Renal cortex interstitium (tissue), 11 donors: ENCODE data around the gene ATP5F1D. TPM values are rescaled to one million over a fixed set of nuclear protein-coding genes. Genes with fewer than 3 reads are reported as not detected.

Experiments
- DNase-seq, 11 donors: peaks; one replicate each; pipeline ENCODE4 v3.0.0-alpha.2; 2013; ENCODE audit warnings: low read depth in 9 of 11, low spot score in 4 of 11; ENCODE audit errors: extremely low read depth in 1 of 11
- polyA plus RNA-seq, 3 donors: library from polyadenylated mRNA; unstranded; fragments of 120-200 nt; gene quantifications; one replicate each; pipeline ENCODE4 v1.2.1, GENCODE V29; 2013; ENCODE audit not compliant: insufficient read length in 3 of 3

ATP5F1D gene
- polyA plus RNA-seq, 3 donors = 82.2 to 145 (median 129) TPM

DNA sequence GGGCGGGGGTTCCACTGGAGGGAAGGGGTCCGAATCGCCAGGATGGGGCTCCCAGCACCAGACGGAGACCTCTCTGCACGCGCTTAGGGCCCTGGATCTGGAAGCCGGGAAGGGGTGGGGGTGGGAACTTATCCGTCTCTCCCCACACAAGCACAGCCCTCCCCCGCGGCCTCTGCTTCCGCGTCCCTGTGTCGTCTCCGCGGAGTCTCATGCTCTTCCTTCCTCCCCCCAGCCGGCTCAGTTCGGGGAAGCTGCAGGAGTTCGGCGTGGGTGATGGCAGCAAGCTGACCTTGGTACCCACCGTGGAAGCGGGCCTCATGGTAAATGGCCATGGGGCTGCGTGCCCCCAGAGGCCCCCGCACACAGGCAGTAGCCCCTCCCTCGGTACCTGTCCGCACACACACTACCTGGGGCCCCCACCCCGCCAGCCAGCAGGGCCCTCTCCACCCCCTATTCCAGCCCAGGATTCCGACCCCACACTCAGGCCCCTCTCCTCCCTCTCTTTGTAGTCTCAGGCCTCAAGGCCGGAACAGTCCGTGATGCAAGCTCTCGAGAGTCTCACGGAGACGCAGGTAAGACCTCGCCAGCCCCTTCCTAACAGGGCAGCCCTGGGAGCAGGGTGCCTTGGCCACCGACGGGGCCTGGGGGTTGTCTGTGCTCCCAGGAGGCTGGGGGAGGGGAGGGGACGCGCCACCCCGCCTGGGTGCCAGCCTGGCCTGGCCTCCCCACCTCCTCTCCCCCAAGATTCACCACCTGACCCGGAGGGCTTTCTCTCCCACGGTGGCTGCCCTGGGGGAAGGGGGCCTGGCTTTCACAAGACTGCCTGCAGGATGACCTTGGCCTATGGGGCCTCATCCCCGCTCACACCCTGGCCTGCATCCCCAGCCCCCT, 10.0 kb downstream of the ATP5F1D start:
- DNase-seq = no peak

DNA sequence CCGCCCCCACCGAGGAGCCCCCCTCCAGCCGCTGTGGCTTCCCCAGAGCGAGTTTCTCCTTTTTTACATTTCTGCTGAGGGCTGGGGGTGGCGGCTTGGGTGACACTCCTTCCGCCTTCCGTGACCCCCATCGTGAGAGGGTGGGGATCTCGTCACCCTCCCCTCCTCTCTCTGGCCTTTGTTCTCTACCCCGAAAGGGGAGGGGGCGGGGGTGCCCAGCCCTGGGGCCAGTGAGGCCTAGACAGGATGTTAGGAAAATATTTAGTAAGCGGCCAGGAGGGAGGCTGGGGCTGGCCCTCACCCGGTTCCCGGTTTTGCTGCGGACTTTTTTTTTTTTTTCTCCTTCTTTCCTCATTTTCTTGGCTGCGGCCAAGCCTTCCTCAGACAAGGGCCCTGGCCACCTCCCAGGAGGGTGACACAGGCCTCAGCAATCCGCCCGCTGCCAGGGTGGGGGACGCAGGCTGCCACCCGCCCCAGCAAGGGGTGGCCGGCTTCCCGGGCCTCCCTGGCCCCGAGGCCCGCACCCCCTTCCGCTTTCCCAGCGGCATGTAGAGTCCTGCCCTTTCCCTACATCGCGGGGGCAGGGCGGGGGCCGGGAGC, 10.8 kb downstream of the ATP5F1D start:
- no peak for DNase-seq

DNA sequence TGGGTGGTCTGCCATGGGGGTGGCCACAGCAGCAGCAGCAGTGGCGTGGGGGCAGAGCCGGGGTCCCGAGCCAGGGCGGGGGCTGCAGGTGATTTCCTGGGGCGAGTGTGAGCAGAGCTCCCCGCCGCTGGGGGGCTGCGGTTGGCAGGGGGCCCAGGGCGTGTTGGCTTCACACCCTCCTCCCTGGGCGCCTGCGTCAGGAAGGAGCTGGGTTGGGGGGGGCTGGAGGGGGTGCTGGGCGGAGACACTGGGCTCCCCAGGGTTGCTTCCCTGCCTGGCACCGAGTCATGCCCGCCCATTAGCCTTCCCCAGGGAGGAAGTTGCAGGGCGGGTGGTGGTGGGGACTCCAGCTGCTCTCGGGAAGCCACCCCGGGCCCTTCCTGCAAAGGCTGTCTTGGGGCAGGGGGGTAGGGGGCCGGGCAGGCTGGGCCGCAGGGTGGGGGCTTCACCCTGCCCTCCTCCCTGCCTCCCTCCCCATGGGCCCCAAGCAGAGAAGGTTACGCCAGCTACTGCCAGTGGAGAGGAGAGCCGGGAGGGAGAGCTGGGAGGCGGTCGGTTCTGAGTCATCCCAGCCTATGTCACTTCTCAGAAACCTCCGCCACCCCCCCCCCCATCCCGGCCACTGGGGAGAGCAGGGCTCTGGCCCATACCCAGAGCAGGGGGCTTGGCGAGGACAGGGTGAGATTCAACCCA, 11.4 kb downstream of the ATP5F1D start:
- no peak for DNase-seq

DNA sequence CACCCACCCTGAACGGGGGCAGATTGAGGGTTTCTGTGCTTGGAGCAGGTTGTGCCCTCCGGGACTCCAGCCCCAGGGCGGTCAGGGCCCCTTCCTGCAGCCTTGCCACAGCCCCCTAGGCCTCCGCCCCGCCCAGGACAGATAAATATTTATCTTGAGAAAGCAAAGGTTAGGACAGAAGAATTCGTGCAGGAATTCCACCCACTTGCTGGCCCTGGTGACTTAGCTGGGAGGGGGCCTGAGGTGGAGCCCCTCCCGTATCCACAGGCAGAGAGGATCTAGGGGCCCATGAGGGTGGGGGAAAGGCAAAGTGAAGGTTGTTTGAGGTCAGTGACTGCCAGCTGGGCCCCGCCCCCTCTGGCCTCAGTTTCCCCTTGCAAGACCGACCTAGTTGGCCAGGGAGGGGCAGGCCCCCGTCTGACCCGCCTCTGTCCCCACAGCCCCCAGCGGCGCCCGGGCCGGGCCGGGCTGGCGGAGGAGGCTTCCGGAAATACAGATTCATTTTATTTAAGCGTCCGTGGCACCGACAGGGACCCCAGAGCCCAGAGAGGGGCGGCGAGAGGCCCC, 12.0 kb downstream of the ATP5F1D start:
- DNase-seq = no peak

DNA sequence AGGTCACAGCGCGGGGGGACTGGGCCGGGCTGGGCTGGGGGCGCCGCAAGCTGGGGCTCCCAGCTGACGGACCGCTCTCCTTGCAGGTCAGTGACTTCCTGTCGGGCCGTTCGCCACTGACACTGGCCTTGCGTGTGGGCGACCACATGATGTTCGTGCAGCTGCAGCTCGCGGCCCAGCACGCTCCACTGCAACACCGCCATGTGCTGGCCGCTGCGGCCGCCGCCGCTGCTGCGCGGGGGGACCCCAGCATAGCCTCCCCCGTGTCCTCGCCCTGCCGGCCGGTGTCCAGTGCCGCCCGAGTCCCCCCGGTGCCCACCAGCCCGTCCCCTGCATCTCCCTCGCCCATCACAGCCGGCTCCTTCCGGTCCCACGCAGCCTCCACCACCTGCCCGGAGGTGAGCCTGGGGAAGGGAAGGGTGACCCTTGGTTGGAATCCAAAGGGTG, 12.6 kb downstream of the ATP5F1D start:
- DNase-seq = no peak

DNA sequence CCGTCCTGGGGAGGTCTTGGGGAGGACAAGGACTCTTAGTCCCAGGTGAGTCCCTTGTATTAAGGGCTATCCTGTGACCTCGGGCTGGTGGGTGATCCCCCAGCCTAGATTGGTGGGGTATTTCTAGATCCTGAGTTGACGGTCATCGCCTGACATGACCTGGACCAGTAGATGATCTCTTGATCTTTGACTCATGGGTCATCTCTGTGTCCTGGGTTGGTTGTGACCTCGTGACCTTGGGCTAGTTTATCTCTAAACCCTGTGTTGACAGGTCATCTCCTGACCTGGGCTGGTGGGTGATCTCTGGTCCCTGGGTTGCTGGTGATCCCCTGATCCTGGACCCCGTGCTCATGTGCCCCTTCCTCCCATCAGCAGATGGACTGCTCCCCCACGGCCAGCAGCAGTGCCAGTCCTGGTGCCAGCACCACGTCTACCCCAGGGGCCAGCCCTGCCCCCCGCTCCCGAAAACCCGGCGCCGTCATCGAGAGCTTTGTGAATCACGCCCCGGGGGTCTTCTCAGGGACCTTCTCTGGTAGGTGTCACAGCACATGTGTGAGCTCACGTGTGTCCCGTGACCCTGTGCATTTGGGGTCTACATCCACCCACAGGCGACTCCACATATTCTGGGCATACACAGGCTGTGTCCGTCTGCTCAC, 13.1 kb downstream of the ATP5F1D start:
- no peak for DNase-seq

DNA sequence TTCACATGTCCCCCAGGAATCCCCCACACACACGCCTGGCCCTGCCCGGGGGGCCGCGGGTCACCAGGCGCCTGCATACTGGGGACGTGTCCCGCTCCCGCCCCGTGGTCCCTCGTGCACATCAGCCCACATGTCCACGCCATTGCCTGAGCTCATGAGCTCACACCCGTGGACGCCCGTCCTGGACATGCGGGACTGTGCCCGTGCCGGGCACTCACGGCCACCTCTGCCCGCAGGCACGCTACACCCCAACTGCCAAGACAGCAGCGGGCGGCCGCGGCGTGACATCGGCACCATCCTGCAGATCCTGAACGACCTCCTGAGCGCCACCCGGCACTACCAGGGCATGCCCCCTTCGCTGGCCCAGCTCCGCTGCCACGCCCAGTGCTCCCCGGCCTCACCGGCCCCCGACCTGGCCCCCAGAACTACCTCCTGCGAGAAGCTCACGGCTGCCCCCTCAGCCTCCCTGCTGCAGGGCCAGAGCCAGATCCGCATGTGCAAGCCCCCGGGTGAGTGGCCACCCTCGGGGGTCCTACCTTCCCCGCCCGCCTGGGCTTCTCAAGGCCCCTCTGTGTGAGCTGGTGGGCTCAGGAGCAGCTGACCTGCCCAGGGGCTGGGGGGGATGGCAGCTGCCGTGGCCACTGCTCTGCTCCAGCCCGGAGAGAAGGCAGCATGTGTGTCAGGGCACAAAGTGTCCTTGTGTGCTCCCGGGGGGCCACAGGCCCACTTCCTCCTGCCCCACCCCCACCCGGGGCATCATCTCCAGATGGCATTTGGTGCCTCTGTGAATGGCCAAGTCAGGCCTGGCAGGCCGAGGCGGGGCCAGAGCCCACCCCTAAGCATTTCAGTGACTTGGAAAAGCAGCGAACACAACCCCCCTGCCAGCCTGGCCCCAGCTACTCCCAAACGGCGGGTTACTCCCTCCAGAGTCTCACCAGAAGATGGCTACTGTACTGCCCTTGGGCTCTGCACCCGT, 13.9 kb downstream of the ATP5F1D start:
- no peak for DNase-seq

DNA sequence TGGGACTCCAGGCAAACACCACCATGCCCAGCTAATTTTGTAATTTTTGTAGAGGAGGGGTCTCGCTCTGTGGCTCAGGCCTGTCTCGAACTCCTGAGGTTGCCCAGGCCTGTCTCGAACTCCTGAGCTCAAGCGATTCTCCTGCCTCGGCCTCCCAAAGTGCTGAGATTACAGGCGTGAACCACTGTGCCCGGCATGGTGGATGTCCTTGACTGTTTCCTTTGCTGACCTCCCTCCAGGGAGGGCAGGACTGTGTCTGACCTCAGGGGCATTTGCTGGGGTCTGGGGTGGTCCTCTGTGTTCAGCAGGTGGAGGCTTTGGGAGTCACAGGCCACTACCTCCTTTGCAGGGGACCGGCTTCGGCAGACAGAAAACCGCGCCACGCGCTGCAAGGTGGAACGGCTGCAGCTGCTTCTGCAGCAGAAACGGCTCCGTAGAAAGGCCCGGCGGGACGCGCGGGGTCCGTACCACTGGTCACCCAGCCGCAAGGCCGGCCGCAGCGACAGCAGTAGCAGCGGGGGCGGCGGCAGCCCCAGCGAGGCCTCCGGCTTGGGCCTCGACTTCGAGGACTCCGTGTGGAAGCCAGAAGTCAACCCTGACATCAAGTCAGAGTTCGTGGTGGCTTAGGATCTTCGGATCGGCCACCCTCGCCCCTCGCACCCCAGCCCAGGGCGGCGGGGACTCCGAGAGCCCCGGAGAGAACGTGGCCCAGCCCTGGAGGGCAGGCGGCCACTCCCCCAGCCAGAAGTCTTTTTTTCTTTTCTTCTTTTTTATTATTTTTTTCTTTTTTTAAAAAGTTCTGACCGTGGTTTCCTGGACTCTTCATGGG, 15.3 kb downstream of the ATP5F1D start:
- no peak for DNase-seq

DNA sequence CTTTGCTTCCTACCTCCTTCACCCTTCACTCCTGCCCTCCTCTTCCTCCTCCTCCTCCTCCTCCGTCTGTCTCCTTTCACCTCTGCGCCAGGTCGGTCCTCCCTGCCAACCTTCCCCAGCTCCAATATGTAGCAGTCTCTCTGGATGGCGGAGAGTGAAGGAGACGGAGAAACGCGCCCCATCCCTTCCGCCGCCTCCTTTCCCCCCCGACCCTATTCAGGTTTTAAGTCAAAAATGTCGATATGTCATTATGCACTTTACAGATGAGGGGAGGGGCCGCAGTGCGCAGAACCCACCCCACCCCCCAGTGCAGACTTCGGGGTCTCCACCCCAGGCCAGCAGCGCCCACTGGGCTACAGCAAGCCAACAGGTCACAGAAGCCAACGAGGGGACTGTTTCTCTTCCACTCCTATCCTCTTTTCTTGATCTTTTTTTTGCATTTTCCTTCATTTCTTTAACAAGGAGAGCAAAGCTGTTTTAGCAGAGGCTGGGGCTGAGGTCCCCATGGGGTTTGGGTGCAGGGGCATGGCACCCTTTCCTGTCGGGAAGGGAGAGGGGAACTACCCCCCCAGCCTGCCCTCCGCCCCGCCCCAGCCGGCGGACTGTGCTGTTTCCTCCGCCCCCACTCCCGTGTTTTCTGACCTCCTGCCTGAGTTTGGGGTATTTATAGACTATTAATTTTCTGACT, 16.1 kb downstream of the ATP5F1D start:
- DNase-seq = no peak

DNA sequence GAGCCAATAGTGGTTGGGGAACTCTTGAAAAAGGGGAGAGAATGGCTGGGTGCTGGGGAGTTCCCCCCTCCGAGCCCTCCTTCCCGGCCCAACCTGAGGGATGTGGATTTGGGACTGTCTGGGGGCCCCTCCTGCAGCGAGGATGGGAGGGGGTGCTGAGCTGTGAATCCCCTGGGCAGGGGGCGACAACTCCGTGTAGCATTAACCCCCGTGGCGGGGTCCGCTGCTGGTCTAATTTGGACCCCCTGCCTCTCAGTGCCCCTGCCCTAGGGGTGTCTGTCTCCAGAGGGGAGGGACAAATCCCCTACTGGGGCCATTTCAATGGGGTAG, 16.6 kb downstream of the ATP5F1D start:
- DNase-seq = no peak

DNA sequence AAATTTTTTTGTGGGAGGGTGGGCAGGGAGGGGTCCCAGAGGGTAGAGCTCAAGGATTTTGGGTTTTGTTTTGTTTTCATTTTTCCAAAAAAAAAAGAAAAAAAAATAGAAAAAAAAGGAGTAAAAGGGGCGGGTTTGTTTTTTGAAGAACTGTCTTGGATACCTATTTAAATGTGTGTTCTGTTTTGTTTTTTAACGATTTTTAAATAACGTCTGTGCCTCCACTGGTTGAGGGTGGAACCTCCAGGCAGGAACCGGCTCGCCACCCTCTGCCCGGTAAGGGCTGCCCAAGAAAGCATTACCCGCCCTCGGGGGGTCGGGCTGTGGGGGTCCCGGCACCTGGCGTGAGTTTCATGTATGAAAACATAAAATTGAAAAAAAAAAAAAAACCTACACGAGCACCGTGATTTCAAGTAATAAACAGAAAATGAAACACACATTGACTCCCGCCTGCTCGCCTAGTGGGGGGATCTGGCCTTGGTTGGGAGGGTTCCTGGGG, 17.2 kb downstream of the ATP5F1D start:
- DNase-seq = no peak

DNA sequence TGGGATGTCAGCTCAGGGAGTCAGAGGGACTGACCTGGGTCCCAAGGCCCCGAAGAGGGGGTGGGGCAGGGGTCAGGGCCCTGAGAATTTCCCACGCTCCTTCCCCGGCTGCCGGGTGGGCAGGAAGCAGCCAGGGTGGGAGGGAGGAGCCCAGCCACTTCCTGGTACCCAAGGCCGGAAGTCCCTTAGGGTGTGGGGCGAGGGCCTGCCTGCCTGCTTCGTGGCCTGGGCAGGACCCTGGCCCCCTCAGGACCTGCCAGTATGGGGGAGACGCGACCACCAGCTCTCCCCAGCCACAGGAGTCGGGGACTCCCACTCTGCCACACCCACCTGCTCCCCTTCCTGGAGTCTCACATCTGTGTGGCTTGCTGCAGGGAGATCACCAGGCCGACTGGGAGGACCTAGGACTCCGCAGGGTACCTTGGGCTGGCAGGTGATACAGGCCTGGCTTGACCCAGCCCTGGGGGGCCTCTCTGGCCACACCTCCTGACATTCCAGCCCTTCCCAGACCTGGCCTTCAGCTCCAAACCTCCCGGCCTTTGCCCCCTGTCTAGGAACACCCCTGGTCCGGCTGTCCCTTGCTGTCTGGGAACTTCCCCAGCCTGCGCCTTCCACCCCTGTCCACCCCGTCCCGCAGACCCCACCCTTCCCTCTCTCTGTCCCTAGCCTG, 17.8 kb downstream of the ATP5F1D start:
- DNase-seq = no peak

DNA sequence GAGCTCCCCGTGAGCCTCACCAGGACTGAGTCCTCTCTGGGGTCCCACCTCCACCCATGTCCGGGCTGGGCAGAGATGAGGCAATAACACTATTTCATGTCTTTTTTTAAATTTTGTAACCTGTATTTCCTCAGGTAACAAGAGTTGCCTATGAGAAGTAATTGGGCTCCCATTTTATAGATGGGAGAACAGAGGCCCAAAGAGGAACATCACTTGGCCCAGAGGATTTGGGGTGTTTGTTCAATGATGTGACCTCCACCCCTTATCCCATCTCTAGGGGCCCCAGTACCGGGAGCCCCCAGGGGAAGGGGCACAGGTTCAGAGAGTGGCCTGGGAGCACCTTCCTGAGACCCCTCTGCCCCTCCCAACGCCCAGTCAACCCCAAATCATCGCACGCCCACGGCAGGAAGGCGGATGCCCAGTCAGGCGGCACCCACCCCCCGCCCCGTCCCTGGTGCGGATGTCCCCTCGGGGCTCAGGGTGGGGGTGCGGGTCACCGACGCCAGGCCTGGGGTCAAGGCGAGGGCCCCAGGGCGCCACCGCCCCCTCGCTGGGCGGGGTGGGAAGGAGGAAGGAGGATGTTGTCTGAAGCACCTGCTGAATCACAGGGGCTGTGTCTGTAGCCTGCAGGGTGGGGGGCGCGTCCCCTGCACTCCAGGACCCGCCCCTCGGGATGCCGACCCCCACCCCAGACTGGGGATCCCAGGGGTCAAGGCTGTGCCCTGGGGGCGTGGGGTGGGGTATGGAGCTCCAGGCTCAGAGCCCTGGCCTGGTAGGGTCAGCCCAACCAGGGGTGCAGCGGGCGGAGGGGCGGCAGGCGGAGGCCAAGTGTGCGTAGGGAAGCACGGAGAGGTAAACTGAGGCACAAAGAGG, 18.6 kb downstream of the ATP5F1D start:
- DNase-seq = no peak

DNA sequence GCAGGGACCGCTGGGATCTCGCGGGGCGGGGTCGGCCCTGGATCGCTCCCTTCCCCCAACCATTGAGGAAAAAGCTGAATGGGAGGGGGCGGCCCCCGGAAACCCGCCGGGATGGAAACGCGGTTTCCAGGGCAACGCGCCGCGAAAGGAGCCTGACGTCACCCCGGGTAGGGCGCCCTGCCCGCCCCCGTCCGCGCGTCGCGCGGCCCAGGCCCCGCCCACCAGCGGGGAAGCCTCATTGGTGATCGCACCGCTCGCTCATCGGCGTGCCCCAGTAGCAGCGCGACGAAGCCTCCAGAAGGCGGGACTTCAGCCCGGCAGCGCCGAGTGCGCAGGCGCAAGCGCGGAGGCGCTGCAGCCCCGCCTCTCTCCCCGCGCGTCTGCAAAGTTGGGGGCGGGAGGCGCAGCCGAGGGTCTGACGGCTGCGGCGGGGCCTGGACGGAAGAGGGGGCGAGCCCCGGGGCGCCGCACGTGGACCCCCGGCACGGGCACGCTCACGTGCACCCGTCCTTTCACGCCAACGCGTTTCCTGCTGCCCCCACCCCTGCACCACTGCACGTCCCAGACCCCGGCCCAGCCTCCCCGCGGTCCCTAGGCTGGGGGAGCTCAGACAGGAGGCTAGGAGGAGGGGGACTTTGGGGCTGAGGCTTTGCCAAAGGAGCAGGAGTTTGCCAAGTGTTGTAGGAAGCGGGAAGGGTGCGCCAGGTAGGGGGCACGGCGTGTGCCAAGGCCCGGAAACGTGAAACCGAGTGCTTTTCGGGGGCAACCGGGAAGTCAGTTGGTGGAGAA, 19.4 kb downstream of the ATP5F1D start:
- peak in 10 of 11 donors; percentile 90 to 95 (median 94) for DNase-seq

DNA sequence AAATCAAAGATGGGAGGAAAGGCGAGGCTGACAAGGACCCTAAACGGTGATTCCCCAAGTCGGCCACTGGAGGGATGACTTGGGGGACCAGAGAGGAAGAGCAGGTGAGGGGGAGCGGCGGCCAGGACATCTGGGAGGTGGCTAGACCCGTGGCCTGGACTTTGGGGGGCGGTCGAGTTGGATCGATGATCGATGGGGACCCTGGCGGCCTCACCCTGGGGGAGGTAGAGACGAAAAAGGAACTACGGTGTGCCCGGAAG, 19.9 kb downstream of the ATP5F1D start:
- DNase-seq = no peak
